Measurements from ENCODE around the gene KLHDC10. TPM values are rescaled to one million over a fixed set of nuclear protein-coding genes. Genes with fewer than 3 reads are reported as not detected.

Gene KLHDC10
- total RNA-seq, 1 experiment from 2014 or later, result 37.5 TPM

GRCh38 chr7:130152493-130153210 lies 82.3 kb downstream of the KLHDC10 start:
- Histone ChIP-seq H3K36me3 (ENCODE audit: insufficient read depth, low read length, poor library complexity, severe bottlenecking) (no peaks in the 10 kb centered on the region), H3K27ac (ENCODE audit: low read depth, low read length, poor library complexity, severe bottlenecking) (no peak overlapping the region), H3K27me3 (replicated peaks; ENCODE audit: insufficient read depth, low read depth, low read length, poor library complexity) (no peaks in the 10 kb centered on the region), H3K4me3 (ENCODE audit: low read depth, low read length, poor library complexity, severe bottlenecking) (no peak overlapping the region), H3K4me1 (ENCODE audit: insufficient read depth, low read length, poor library complexity, severe bottlenecking) (no peaks in the 10 kb centered on the region), H3K9me3 (ENCODE audit: low read depth, low read length, poor library complexity, severe bottlenecking) (no peaks in the 10 kb centered on the region)
- DNase-seq (ENCODE audit: low spot score), result no peak
- CTCF ChIA-PET, result no interaction called here
- intact Hi-C loops (cut with micrococcal nuclease; ENCODE audit: unreplicated experiment), result no loop called here
- BruUV-seq (replicated peaks), result no TSS peak
- POLR2A ChIA-PET (ENCODE audit: low non-redundant PET), result no interaction called here
- no peak for TF ChIP-seq CTCF (conservative IDR thresholded peaks at IDR 0.05; ENCODE audit: low read depth, low read length)
- TF ChIP-seq EZH2 (IDR thresholded peaks at IDR 0.05; ENCODE audit: borderline replicate concordance, low read depth, low read length, poor library complexity, severe bottlenecking), result no peak

- Histone ChIP-seq H3K4me3 (ENCODE audit: low read depth, low read length, poor library complexity, severe bottlenecking) (no peak overlapping the region), H3K9me3 (ENCODE audit: low read depth, low read length, poor library complexity, severe bottlenecking) (no peaks in the 10 kb centered on the region), H3K4me1 (ENCODE audit: insufficient read depth, low read length, poor library complexity, severe bottlenecking) (no peaks in the 10 kb centered on the region), H3K27ac (ENCODE audit: low read depth, low read length, poor library complexity, severe bottlenecking) (no peak overlapping the region), H3K36me3 (ENCODE audit: insufficient read depth, low read length, poor library complexity, severe bottlenecking) (no peaks in the 10 kb centered on the region), H3K27me3 (replicated peaks; ENCODE audit: insufficient read depth, low read depth, low read length, poor library complexity) (no peaks in the 10 kb centered on the region)
- no peak for TF ChIP-seq CTCF (conservative IDR thresholded peaks at IDR 0.05; ENCODE audit: low read depth, low read length)
- TF ChIP-seq EZH2 (IDR thresholded peaks at IDR 0.05; ENCODE audit: borderline replicate concordance, low read depth, low read length, poor library complexity, severe bottlenecking), result no peak
- BruUV-seq (replicated peaks), result no TSS peak
- intact Hi-C loops (cut with micrococcal nuclease; ENCODE audit: unreplicated experiment), result no loop called here
- DNase-seq (ENCODE audit: low spot score), result no peak
- POLR2A ChIA-PET (ENCODE audit: low non-redundant PET), result no interaction called here
- CTCF ChIA-PET, result no interaction called here
Measured at GRCh38 chr7:130153211-130153908, 83.0 kb downstream of the KLHDC10 start.

- Histone ChIP-seq H3K4me3 (ENCODE audit: low read depth, low read length, poor library complexity, severe bottlenecking) (no peak overlapping the region), H3K9me3 (ENCODE audit: low read depth, low read length, poor library complexity, severe bottlenecking) (no peaks in the 10 kb centered on the region), H3K4me1 (ENCODE audit: insufficient read depth, low read length, poor library complexity, severe bottlenecking) (no peaks in the 10 kb centered on the region), H3K27ac (ENCODE audit: low read depth, low read length, poor library complexity, severe bottlenecking) (no peak overlapping the region), H3K27me3 (replicated peaks; ENCODE audit: insufficient read depth, low read depth, low read length, poor library complexity) (no peaks in the 10 kb centered on the region), H3K36me3 (ENCODE audit: insufficient read depth, low read length, poor library complexity, severe bottlenecking) (no peaks in the 10 kb centered on the region)
- POLR2A ChIA-PET (ENCODE audit: low non-redundant PET), result no interaction called here
- CTCF ChIA-PET, result no interaction called here
- TF ChIP-seq CTCF (conservative IDR thresholded peaks at IDR 0.05; ENCODE audit: low read depth, low read length), result no peak
- no peak for TF ChIP-seq EZH2 (IDR thresholded peaks at IDR 0.05; ENCODE audit: borderline replicate concordance, low read depth, low read length, poor library complexity, severe bottlenecking)
- no TSS peak for BruUV-seq (replicated peaks)
- DNase-seq (ENCODE audit: low spot score), result no peak
- intact Hi-C loops (cut with micrococcal nuclease; ENCODE audit: unreplicated experiment), result no loop called here
Measured at GRCh38 chr7:130154131-130154500, 83.8 kb downstream of the KLHDC10 start.
